Measurements from ENCODE around the gene LATS2. TPM values are rescaled to one million over a fixed set of nuclear protein-coding genes. Genes with fewer than 3 reads are reported as not detected.

Gene LATS2
- total RNA-seq, 2 experiments from 2014 or later, result 0.99 to 1.0 TPM

- H3K9me3 Mint-ChIP-seq, result peaks cover 3% of the 10 kb centered on the region
- no peak overlapping the region for H3K4me3 Mint-ChIP-seq
- no peaks in the 10 kb centered on the region for H3K36me3 Mint-ChIP-seq
- no peak overlapping the region for H3K27ac Mint-ChIP-seq
- H3K4me1 Mint-ChIP-seq, result peaks cover 1% of the 10 kb centered on the region
- DNase-seq, result no peak
- no peaks in the 10 kb centered on the region for H3K27me3 Mint-ChIP-seq
Observed at GRCh38 chr13:21005193-21005592, 56.2 kb downstream of the LATS2 start.

GRCh38 chr13:21001471-21001870 is 59.9 kb downstream of the LATS2 start:
- H3K36me3 Mint-ChIP-seq, result no peaks in the 10 kb centered on the region
- no peak overlapping the region for H3K4me3 Mint-ChIP-seq
- no peaks in the 10 kb centered on the region for H3K27me3 Mint-ChIP-seq
- no peak for DNase-seq
- H3K9me3 Mint-ChIP-seq, result peaks cover 3% of the 10 kb centered on the region
- no peaks in the 10 kb centered on the region for H3K4me1 Mint-ChIP-seq
- H3K27ac Mint-ChIP-seq, result no peak overlapping the region

GRCh38 chr13:21000647-21001046 is 60.7 kb downstream of the LATS2 start:
- DNase-seq, result no peak
- no peak overlapping the region for H3K27ac Mint-ChIP-seq
- H3K36me3 Mint-ChIP-seq, result no peaks in the 10 kb centered on the region
- H3K27me3 Mint-ChIP-seq, result no peaks in the 10 kb centered on the region
- peaks cover 3% of the 10 kb centered on the region for H3K9me3 Mint-ChIP-seq
- H3K4me1 Mint-ChIP-seq, result no peaks in the 10 kb centered on the region
- no peak overlapping the region for H3K4me3 Mint-ChIP-seq

GRCh38 chr13:20998649-20999415 is 62.6 kb downstream of the LATS2 start:
- Mint-ChIP-seq H3K9me3 (peaks cover 3% of the 10 kb centered on the region), H3K4me1 (no peaks in the 10 kb centered on the region), H3K27me3 (no peaks in the 10 kb centered on the region), H3K4me3 (no peak overlapping the region), H3K36me3 (no peaks in the 10 kb centered on the region), H3K27ac (no peak overlapping the region)
- DNase-seq, result no peak

GRCh38 chr13:20997301-20998161 is 63.9 kb downstream of the LATS2 start:
- Mint-ChIP-seq H3K4me1 (no peaks in the 10 kb centered on the region), H3K27me3 (no peaks in the 10 kb centered on the region), H3K4me3 (no peak overlapping the region), H3K9me3 (peaks cover 3% of the 10 kb centered on the region), H3K27ac (no peak overlapping the region), H3K36me3 (no peaks in the 10 kb centered on the region)
- DNase-seq, result no peak

GRCh38 chr13:20995245-20995838 is 66.0 kb downstream of the LATS2 start:
- no peak for DNase-seq
- Mint-ChIP-seq H3K4me1 (no peaks in the 10 kb centered on the region), H3K27me3 (no peaks in the 10 kb centered on the region), H3K9me3 (no peaks in the 10 kb centered on the region), H3K36me3 (no peaks in the 10 kb centered on the region), H3K4me3 (no peak overlapping the region), H3K27ac (no peak overlapping the region)

GRCh38 chr13:20994441-20994821 is 67.0 kb downstream of the LATS2 start:
- Mint-ChIP-seq H3K36me3 (no peaks in the 10 kb centered on the region), H3K27me3 (no peaks in the 10 kb centered on the region), H3K27ac (no peak overlapping the region), H3K4me1 (no peaks in the 10 kb centered on the region), H3K4me3 (no peak overlapping the region), H3K9me3 (no peaks in the 10 kb centered on the region)
- no peak for DNase-seq

GRCh38 chr13:20993661-20994440 is 67.5 kb downstream of the LATS2 start:
- H3K27ac Mint-ChIP-seq, result no peak overlapping the region
- H3K36me3 Mint-ChIP-seq, result no peaks in the 10 kb centered on the region
- no peaks in the 10 kb centered on the region for H3K4me1 Mint-ChIP-seq
- no peaks in the 10 kb centered on the region for H3K9me3 Mint-ChIP-seq
- no peak for DNase-seq
- H3K27me3 Mint-ChIP-seq, result no peaks in the 10 kb centered on the region
- H3K4me3 Mint-ChIP-seq, result no peak overlapping the region

- Mint-ChIP-seq H3K27ac (no peak overlapping the region), H3K4me3 (no peak overlapping the region), H3K36me3 (no peaks in the 10 kb centered on the region), H3K9me3 (no peaks in the 10 kb centered on the region), H3K27me3 (no peaks in the 10 kb centered on the region), H3K4me1 (no peaks in the 10 kb centered on the region)
- DNase-seq, result no peak
Observed at GRCh38 chr13:20993211-20993610, 68.2 kb downstream of the LATS2 start.

GRCh38 chr13:20991741-20992520 is 69.5 kb downstream of the LATS2 start:
- Mint-ChIP-seq H3K27me3 (no peaks in the 10 kb centered on the region), H3K4me3 (no peak overlapping the region), H3K36me3 (no peaks in the 10 kb centered on the region), H3K27ac (no peak overlapping the region), H3K9me3 (no peaks in the 10 kb centered on the region), H3K4me1 (no peaks in the 10 kb centered on the region)
- DNase-seq, result no peak

GRCh38 chr13:20990910-20991525 is 70.4 kb downstream of the LATS2 start:
- H3K4me3 Mint-ChIP-seq, result no peak overlapping the region
- no peaks in the 10 kb centered on the region for H3K27me3 Mint-ChIP-seq
- no peak for DNase-seq
- no peaks in the 10 kb centered on the region for H3K9me3 Mint-ChIP-seq
- no peaks in the 10 kb centered on the region for H3K4me1 Mint-ChIP-seq
- no peaks in the 10 kb centered on the region for H3K36me3 Mint-ChIP-seq
- no peak overlapping the region for H3K27ac Mint-ChIP-seq

GRCh38 chr13:20989656-20990321 is 71.6 kb downstream of the LATS2 start:
- no peaks in the 10 kb centered on the region for H3K27me3 Mint-ChIP-seq
- H3K36me3 Mint-ChIP-seq, result no peaks in the 10 kb centered on the region
- H3K4me1 Mint-ChIP-seq, result no peaks in the 10 kb centered on the region
- no peak overlapping the region for H3K4me3 Mint-ChIP-seq
- DNase-seq, result no peak
- H3K9me3 Mint-ChIP-seq, result no peaks in the 10 kb centered on the region
- no peak overlapping the region for H3K27ac Mint-ChIP-seq

- H3K27ac Mint-ChIP-seq, result no peak overlapping the region
- no peaks in the 10 kb centered on the region for H3K4me1 Mint-ChIP-seq
- no peaks in the 10 kb centered on the region for H3K9me3 Mint-ChIP-seq
- H3K27me3 Mint-ChIP-seq, result no peaks in the 10 kb centered on the region
- H3K4me3 Mint-ChIP-seq, result no peak overlapping the region
- H3K36me3 Mint-ChIP-seq, result no peaks in the 10 kb centered on the region
- DNase-seq, result no peak
Observed at GRCh38 chr13:20988909-20989655, 72.3 kb downstream of the LATS2 start.

Data from activated naive CD8-positive, alpha-beta T cell treated with anti-CD3 and anti-CD28 coated beads for 36 hours (primary cell).